ENCODE data around the gene CNTN5.
"Not testable (repeated sequence)": the region's sequence is repeated elsewhere in the genome, so short reads cannot be mapped to it uniquely, and the experiment has no call there.

Gene CNTN5

GRCh38 chr11:99020352-99021225 is at the start of gene CNTN5:
CNTN5 (plus strand) TSS chr11:99020949.
- intact Hi-C loops (cut with DNase I): no loop called here
- DNase-seq: peak; percentile 39 to 83 (median 68)

GRCh38 chr11:98979205-98979604 is 41.5 kb upstream of the CNTN5 start:
- intact Hi-C loops (cut with DNase I): no loop called here
- DNase-seq: no peak

GRCh38 chr11:99015634-99016454 is 4.9 kb upstream of the CNTN5 start:
- intact Hi-C loops (cut with DNase I): loop anchor here (10.0 kb wide), 1 partner anchor 1561 kb away; no protein-coding TSS in a partner anchor
- DNase-seq: peak in 14 of 42 donors; percentile 7 to 65 (median 26)

- peak in 9 of 42 donors; percentile 3 to 48 (median 17) for DNase-seq
Observed at GRCh38 chr11:99019696-99020095, 1.1 kb upstream of the CNTN5 start.

GRCh38 chr11:99037057-99037456 is 16.3 kb downstream of the CNTN5 start:
- intact Hi-C loops (cut with DNase I): no loop called here
- no peak for DNase-seq

More at GRCh38 chr11:99019696-99020095, 1.1 kb upstream of the CNTN5 start:
- intact Hi-C loops (cut with DNase I): loop anchor here (10.0 kb wide), 1 partner anchor 1565 kb away; no protein-coding TSS in a partner anchor

GRCh38 chr11:99063331-99063730 is 42.6 kb downstream of the CNTN5 start:
- intact Hi-C loops (cut with DNase I): no loop called here
- no peak for DNase-seq

GRCh38 chr11:99065121-99065520 is 44.4 kb downstream of the CNTN5 start:
- intact Hi-C loops (cut with DNase I): no loop called here
- no peak for DNase-seq

GRCh38 chr11:99066618-99067317 is 46.0 kb downstream of the CNTN5 start:
- intact Hi-C loops (cut with DNase I): no loop called here
- DNase-seq: no peak

GRCh38 chr11:99068832-99069231 is 48.1 kb downstream of the CNTN5 start:
- intact Hi-C loops (cut with DNase I): no loop called here
- DNase-seq: peak in 21 of 42 donors; percentile 2 to 72 (median 19)

- DNase-seq: peak in 18 of 42 donors; percentile 2 to 48 (median 14)
Observed at GRCh38 chr11:99069856-99070444, 49.2 kb downstream of the CNTN5 start.

GRCh38 chr11:99079576-99079975 is 58.8 kb downstream of the CNTN5 start:
- DNase-seq: no peak
- intact Hi-C loops (cut with DNase I): no loop called here

More at GRCh38 chr11:99069856-99070444, 49.2 kb downstream of the CNTN5 start:
- intact Hi-C loops (cut with DNase I): no loop called here

GRCh38 chr11:99080154-99080553 is 59.4 kb downstream of the CNTN5 start:
- DNase-seq: no peak
- intact Hi-C loops (cut with DNase I): no loop called here

GRCh38 chr11:99098258-99098657 is 77.5 kb downstream of the CNTN5 start:
- intact Hi-C loops (cut with DNase I): no loop called here
- DNase-seq: no peak

- DNase-seq: no peak
- intact Hi-C loops (cut with DNase I): no loop called here
Observed at GRCh38 chr11:99098751-99099150, 78.0 kb downstream of the CNTN5 start.

GRCh38 chr11:99117603-99118002 is 96.9 kb downstream of the CNTN5 start:
- intact Hi-C loops (cut with DNase I): no loop called here

GRCh38 chr11:99133862-99134261 is 113.1 kb downstream of the CNTN5 start:
- DNase-seq; intact Hi-C loops (cut with DNase I): not testable (repeated sequence)

More at GRCh38 chr11:99117603-99118002, 96.9 kb downstream of the CNTN5 start:
- DNase-seq: no peak

GRCh38 chr11:99135508-99135907 is 114.8 kb downstream of the CNTN5 start:
- DNase-seq: no peak
- intact Hi-C loops (cut with DNase I): no loop called here

- DNase-seq: no peak
Observed at GRCh38 chr11:99142237-99142636, 121.5 kb downstream of the CNTN5 start.

GRCh38 chr11:99148352-99148751 is 127.6 kb downstream of the CNTN5 start:
- no peak for DNase-seq
- intact Hi-C loops (cut with DNase I): no loop called here

More at GRCh38 chr11:99142237-99142636, 121.5 kb downstream of the CNTN5 start:
- intact Hi-C loops (cut with DNase I): no loop called here

Measured in head of caudate nucleus (tissue), 42 donors.